HG03469 (cell line): ENCODE data around the gene RNU1-3.
"Not testable (repeated sequence)": the region's sequence is repeated elsewhere in the genome, so short reads cannot be mapped to it uniquely, and the experiment has no call there.

Source experiments
- ATAC-seq: cut with Tn5 transposase; IDR thresholded peaks from one replicate; pipeline ENCODE4 v1.9.1; 2021; ENCODE audit warnings: mild to moderate bottlenecking, moderate library complexity, moderate number of reproducible peaks; ENCODE audit not compliant: unreplicated experiment

Gene RNU1-3

GRCh38 chr1:16696507-16697150 is 29.9 kb upstream of the RNU1-3 start:
- not testable (repeated sequence) for ATAC-seq

- ATAC-seq, result not testable (repeated sequence)
Observed at GRCh38 chr1:16694308-16694702, 27.6 kb upstream of the RNU1-3 start.

DNA sequence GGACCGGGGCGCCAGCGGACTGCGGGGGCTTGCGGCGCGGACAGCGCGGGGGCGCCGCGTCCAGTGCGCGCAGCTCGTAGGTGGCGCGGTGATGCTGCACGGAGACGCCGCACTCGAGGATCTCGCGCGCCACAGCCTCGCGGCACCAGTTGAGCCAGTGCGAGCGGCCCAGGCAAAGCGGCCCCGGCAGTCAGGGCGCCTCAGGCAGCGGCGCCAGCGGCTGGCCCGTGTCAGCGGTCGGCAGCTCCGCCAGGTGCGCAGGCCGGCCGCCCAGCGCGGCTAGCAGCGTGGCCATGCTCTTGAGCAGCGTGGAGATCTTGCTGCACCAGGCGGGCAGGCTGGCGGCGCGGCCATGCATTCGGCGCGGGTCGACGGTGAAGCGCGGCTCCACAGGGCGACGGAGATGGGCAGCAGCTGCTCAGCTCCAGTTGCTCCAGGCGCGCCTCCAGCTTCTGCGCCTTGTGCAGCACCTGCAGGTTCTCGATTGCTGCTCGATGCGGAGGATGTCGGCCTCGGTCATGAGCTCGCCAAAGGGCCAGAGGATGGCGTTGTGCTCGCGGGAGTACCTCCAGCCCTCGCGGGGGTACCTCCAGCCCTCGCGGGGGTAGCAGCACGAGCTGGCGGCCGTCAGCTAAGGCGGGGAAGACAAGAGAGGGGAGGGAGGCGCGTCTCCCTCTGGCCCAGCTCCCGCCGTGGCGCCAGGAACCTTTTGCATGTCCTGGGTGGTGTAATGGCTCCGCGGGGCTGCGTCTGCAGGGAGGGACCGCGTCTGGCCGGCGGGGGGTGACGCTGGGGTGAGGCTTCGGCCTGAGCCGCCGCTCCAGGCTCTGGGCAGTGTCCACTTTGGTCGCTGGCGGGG is 26.9 kb upstream of the RNU1-3 start:
- ATAC-seq, result not testable (repeated sequence)

DNA sequence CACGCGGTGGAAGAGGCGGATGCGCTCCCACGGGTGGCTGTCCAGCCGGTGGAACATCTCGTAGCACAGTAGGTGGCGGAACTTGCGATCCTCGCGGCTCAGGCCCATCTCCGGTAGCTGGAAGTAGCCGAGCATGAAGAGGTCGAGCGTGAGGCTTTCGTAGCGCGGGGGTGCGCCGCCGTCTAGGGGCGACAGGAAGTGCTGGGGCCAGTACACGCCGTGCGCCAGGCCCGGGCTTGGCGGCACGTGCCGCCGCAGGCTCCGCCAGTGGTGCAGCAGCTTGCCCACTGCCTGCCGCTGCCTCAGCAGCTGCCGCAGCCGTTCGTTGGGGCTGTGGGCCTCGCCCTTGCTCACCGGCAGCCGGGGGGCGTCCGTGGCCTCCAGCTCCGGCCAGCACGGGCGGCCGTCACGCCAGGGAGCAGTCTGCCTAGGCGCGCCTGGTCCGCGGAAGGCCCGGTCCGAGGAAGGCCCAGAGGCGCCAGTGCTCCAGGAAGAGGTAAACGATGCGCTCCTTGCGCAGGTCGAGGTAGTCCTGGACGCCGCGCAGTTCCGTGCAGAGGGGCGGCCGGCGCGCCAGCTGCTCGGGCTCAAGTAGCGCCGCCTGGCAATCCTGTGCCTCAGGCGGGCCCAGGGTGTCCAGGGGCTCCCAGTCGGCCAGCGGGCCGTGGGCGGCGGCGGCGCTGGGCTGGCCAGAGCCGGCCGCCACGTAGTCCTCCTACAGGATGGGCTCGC is 26.1 kb upstream of the RNU1-3 start:
- not testable (repeated sequence) for ATAC-seq

- ATAC-seq, result not testable (repeated sequence)
Observed at GRCh38 chr1:16692283-16692682, 25.5 kb upstream of the RNU1-3 start.

DNA sequence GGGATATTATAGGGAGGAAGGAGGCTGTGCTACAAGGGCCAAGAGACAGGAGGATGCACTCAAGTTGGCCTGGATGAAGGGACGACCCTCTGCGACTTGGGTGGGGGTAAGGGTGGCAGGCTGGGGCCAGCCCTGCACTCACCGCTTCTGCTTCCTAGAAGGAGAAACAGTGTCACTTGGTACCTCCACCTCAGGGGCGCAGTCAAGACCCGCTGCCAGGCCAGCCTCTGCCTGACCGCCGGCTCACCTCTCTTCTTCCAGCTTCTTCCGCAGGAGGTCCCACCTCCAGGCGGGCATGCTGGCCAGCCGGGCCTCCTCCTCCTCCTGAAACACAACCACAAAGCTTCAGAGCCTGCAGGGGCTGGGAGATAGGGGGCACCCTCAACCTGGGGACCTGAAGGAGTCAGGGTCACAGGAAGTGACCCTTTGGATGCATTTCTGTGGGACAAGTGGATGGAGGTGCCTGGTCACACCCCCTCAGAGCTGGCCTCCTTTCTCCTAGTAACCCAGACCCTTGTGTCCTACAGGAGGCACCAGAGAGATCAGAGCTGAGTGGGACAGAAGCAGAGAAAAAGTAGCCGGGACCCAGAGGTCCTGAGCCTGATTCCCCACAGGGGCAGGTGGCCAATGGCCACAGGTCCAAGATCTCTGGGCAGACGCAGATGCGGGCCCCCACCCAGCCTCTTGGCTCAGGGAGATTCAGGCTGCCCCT is 24.4 kb upstream of the RNU1-3 start:
- not testable (repeated sequence) for ATAC-seq

GRCh38 chr1:16687132-16687800 is 20.5 kb upstream of the RNU1-3 start:
- not testable (repeated sequence) for ATAC-seq

DNA sequence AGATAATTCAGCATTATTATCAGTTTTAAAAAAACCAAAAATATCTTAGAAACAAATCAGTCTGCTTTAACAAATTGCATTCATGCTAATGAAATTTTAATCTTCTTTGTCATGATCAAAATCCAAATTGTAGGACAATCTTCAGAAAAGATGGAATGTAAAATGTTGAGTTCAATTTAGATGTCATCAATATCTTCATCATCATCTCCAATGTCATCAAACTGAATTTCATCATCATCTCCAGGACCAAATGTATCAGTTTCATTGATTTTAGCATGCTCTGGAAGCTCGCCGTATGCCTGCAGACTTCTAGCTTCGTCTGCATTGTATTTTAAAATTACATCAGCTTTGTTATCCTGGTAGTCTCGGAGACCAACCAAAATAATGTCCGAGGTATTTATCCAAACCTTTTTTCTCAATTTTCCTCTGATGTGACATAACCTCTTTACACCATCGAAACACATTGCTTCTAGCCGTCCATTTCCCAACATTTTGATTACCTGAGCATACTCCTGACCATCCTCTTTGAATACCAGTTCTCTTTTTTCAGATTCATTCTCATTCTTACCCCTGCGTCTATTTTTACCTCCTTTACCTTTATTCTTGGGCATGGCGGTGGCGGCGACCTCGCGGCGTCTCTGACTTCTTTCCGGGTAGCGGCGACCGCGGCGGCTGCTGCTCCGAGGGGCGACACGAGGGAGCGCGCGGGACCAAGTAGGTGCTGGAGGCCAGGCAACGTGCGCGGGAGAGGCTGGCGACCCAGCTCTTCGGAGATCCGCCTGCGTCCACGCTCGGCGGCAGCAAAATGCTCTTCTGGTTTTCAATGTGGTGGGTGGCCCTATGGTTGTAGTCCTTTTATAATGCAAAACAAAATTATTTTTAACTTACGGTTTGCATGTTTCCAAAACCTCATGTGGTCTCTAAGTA is 19.0 kb upstream of the RNU1-3 start:
- not testable (repeated sequence) for ATAC-seq

DNA sequence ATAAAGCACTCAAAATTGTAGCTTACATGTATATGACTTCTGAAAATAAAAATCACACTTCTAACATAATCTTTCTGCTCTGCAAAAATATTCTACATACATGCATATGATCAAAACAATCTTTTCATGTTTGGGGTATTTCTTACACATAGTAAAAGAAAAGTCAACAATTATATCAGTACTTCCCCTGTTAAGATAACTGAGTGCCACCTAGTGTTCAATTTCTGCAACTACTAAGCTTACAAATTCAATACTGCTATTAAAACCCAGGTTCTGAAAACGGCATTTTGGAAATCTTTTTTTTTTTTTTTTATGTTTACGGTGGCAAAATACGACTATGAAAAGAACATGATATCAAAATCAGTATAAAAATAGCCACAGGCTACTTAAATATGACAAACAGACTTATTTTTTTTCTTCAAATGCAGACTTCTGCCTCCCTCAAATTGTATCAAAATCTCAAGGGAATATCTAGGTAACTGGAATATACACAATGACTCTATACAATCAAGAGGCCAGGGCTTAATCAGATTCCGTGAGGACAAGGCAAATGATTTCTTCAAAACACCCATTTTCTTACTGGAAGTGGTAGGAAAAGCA is 18.1 kb upstream of the RNU1-3 start:
- not testable (repeated sequence) for ATAC-seq

GRCh38 chr1:16684152-16684551 is 17.4 kb upstream of the RNU1-3 start:
- ATAC-seq, result not testable (repeated sequence)

DNA sequence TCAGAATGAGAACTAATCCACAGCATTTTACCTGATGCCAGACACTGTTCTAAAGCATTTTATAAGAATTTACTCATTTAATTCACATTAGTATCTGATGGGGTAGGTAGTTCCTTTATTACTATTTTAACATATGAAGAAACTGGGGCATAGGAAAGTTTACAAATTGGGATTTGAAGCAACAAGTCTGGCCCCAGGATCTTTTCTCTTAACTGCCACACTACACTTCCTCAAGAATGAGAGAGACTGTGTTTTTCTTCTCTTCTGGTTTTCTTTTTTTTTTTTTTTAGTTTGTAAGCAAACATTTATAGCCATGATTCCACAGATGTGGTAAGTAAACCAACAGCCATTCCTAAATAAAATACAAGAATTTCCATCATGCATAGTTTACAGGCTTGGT is 16.1 kb upstream of the RNU1-3 start:
- not testable (repeated sequence) for ATAC-seq

GRCh38 chr1:16680366-16680765 is 13.6 kb upstream of the RNU1-3 start:
- not testable (repeated sequence) for ATAC-seq

DNA sequence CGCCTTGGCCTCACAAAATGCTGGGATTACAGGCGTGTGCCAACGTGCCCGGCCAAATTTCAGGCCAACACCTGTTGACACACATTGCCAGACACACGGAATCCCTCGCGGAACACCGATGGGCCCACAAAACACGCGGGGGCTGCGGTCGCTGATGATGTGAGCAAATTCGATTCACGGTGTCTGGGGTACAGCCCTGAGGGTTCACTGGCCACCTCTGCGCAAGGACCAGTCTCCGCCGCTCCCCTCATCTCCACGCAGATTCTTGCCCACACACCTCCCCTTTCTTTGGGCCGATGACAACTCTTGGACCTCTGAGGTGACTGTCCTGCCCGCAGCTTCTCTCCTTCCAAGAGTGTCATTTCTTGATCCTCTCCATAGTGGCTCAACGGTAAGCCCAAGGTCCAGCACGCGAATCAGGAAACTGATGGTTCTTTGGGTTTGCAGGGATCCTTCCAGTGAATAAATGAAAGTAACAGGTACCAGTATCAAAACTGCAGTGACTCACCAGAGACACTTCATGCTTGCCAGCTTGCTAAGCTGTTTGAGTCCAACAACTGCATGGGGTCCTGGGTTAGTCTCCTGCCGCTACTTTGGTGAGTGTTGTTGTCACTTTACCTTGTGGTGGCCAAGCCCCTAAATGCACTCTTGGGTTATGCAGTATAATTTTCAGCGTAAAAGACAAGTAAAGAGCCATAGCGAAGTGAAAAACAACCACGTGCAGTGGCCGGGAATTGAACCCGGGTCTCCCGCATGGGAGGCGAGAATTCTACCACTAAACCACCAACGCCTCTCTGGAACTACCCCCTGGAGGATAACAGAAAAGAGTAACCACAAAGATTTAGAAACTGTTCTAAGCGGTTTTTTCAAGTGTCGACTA is 11.0 kb upstream of the RNU1-3 start:
- ATAC-seq, result no peak

DNA sequence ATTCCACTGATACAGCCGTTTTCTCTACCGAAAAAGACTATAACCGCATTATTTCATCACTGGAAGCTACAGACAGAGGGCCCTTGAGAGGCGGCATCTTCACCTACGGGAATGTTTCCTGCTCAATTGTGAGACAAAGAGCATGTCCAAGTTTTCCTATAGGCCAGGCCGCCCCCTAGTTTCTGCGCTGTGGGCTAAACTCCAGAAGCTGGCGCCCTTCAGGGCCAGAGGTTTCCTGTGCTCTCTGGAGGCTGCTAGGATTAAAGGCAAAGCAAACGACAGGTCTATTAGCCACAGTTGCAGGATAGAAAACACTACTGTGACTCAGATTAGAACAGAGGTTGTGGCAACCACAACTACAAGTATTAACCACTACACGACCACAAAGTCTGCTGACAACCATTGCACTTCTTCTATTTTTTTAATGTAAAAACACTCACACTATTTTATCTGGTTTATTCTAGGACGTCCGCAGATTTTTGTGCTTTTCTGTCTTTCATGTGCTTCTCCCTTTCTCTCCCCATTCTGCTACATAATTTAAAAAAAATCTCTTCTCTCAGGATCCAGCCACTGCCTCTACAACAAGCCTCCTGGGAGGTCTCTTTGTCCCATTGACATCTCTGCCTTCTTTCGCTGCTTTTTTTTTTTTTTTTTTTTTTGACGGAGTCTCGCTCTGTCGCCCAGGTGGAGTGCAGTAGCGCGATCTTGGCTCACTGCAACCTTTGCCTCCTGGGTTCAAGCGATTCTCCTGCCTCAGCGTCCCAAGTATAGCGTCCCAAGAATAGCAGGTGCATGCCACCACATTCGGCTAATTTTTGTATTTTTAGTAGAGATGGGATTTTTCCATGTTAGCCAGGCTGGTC is 10.1 kb upstream of the RNU1-3 start:
- not testable (repeated sequence) for ATAC-seq

DNA sequence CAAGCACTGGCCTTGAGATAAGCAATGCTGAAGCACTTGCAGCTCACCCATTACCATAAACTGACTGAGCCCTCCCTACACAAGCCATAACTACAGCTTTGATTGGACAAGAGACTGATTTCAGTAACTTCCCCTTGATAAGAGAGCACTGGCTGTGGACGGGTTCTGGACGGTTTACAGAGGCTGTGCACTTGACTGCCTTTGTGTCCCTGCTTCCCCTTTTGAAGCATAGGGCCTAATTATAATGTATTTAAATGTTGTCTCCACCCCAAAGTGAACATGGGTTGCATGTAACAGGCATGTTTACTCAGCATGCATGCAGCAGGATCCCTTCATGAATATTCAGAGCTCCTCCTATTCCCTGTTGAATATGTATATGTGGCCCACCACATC is 8.4 kb upstream of the RNU1-3 start:
- not testable (repeated sequence) for ATAC-seq

- ATAC-seq, result not testable (repeated sequence)
Observed at GRCh38 chr1:16673976-16674375, 7.2 kb upstream of the RNU1-3 start.

- not testable (repeated sequence) for ATAC-seq
Observed at GRCh38 chr1:16665836-16666235, 912 bp downstream of the RNU1-3 start.
